ENCODE data around the gene ATP9B.

The ATP9B gene

DNA sequence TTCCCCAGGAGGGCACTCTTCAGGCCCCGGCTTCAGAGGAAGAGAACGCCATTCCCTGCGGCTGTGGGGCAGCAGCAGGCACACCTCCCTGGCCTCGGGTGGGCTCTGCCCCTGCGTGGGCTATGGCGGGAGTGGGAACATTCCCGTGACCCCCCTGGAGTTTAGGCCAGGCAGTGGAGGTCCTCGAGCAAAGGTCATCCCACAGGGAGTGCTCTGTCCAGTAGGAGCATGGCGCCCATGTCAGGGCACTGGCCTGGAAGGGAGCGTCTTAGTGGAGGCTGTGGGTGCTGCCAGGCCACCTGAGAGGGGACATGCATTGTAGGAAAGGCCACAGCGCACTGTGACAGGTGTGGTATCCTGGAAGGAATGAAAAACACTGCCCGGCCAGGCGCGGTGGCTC is 317.4 kb downstream of the ATP9B start:
- no peak for DNase-seq

- no peak for DNase-seq
These were observed 318.0 kb downstream of the ATP9B start for GRCh38 chr18:79387214-79387613.

- no peak for DNase-seq
These were observed 318.4 kb downstream of the ATP9B start for GRCh38 chr18:79387615-79388014.

DNA sequence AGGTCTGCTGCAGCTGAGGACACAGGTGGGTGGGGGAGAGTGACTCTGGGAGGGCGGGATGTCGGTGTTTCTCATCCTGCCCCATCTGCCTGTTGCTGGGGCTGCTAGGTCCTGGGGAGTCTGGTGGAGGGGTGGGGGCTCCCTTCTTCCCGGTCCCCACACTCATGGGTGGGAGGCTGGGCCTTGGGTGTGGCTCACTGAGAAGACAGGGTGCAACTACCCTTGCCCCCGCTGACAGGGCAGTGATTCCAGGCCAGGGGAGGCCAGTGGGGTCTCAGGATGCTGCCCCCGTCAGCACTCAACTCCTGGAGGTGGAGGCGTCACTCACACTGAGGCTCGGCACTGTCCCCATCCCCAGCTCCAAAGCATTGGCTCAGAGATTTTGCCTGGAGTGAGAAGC is 318.8 kb downstream of the ATP9B start:
- DNase-seq: no peak

DNA sequence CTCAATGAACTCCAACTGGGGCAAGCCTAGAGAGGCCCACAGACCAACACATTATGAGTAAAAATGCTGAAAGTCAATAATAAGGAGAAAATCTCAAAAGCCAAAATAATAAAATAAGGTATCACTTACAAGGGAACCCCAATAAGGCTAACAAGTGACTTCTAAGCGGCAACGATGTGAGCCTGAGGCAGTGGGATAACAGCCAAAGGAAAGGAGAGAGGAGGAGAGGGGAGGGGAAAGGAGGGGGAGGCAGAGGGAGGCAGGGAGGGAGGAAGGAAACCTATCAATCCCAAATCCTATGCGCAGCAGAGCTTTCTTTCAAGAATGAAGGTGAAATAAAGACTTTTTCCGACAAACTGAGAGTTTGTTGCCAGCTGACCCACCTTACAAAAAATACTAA is 320.5 kb downstream of the ATP9B start:
- DNase-seq: no peak

DNA sequence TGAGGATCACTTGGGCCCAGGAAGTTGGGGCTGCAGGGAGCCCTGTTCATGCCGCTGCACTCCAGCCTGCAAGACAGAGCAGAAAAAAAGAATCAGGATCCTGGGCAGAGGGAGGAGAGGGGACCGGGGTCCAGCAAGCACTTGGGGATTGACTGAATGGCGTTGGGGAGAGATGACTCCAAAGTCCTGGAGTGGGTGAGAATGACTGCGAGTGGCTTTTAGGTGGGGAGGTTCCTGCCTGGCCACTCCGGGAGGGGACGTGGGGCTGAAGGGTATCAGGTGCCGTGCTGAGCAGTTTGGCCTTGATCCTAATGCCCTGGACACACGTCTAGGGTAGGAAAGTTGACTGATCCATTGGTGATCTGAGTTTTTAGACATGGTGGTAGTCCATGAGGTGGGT is 323.0 kb downstream of the ATP9B start:
- no peak for DNase-seq

- DNase-seq: no peak
These were observed 324.0 kb downstream of the ATP9B start for GRCh38 chr18:79393181-79393634.

- peak; percentile 59 for DNase-seq
These were observed 324.7 kb downstream of the ATP9B start for GRCh38 chr18:79393635-79394533.

DNA sequence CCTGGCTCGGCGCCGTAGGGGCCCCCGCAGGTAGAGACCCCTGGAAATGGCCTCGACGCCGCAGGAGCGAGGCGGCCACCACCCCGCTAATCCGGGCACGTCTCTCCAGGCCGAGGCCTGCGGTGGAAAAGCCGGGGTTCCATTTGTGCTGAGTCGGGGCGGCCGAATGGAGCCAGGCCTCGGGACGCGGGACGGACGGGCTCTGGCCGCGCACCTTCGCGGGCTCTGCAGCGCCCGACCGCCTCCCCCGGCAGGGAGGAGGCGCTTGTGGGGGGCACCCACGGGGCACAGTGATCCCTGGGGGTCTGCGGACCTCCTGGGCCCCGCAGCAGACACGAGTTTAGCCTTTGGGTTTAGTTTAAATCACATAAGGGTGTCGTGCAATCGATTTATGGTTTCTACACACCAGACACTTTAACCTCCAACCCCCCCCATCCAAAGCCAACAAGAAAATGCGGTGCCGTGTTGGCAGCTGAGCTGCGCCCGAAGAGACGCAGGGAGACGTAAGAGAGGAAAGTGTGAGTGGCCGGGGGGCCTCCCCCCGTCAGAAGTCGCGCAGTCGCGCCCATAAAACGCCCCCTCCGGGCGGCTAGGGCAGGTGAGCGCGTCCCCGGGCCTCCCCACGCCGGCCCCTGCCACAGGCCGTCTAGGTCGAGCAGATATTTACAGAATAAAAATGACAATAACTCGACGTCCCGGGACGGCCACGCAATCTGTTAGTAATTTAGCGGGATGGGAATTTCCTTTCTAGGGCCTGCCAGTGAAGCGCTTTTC is 325.5 kb downstream of the ATP9B start:
- DNase-seq: peak; percentile 31

DNA sequence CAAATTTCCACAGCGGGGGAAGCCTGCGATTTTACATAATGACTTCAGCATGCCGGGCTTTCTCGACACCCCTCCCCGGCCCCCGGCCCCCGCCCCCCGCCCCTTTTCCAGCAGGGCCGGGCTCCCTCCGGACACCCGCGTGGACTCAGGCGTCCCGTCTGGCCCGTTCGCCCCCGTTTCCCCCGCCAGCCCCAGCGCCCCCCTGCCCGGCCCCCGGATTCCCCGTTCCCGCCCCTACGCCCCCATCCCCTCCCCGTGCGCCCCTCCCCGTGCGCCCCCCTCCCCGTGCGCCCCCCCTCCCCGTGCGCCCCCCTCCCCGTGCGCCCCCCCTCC is 326.1 kb downstream of the ATP9B start:
- DNase-seq: no peak

DNA sequence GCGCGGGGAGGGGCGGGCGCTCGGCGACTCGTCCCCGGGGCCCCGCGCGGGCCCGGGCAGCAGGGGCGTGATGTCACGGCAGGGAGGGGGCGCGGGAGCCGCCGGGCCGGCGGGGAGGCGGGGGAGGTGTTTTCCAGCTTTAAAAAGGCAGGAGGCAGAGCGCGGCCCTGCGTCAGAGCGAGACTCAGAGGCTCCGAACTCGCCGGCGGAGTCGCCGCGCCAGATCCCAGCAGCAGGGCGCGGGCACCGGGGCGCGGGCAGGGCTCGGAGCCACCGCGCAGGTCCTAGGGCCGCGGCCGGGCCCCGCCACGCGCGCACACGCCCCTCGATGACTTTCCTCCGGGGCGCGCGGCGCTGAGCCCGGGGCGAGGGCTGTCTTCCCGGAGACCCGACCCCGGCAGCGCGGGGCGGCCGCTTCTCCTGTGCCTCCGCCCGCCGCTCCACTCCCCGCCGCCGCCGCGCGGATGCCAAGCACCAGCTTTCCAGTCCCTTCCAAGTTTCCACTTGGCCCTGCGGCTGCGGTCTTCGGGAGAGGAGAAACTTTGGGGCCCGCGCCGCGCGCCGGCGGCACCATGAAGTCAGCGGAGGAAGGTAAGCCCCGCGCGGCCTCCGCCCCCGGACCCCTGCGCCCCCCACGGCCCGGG is 326.7 kb downstream of the ATP9B start, which contains the start of gene NFATC1:
Gene NFATC1, plus strand, starts transcription at position 170 of the 644 bp plus-strand sequence. Its CDS starts 295 bp downstream, at position 465.
- peak; percentile 65 for DNase-seq

GRCh38 chr18:79396431-79397246 is 327.4 kb downstream of the ATP9B start:
- peak; percentile 9 for DNase-seq

DNA sequence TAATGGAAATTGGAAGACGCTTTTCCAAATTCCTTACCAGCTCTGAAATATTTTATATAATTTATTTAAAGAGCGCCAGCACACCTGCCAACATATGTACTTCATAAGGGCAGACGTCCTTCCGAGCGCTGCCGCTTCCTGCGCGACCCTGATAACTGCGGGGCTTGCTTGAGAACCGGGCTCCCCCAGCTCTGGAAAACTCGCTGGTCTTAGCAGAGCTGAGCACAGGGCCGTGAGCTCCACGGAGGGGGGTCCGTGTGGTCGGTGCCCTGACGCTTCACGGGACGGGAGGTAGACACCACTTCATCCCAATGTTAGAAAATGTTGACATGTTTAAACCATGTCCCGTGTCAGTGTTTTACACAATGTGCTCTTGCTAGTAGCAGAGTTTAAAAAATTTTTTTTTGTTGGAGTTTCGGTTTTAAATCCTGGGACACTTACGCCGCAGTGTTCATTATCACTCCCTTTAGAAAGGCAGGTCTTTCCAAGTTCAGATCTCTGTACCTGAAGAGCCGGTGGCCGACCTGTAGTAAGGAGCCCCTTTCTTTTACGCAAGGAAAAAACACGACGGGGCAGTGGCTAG is 328.1 kb downstream of the ATP9B start:
- DNase-seq: no peak

GRCh38 chr18:79397830-79398761 is 328.9 kb downstream of the ATP9B start:
- no peak for DNase-seq

GRCh38 chr18:79399275-79400081 is 330.3 kb downstream of the ATP9B start:
- no peak for DNase-seq

GRCh38 chr18:79400091-79400590 is 330.9 kb downstream of the ATP9B start:
- DNase-seq: peak; percentile 14

- no peak for DNase-seq
These were observed 331.6 kb downstream of the ATP9B start for GRCh38 chr18:79400591-79401381.

- no peak for DNase-seq
These were observed 332.5 kb downstream of the ATP9B start for GRCh38 chr18:79401494-79402208.

Measured in NCI-H1436 (cell line).